ENCODE measurements around the gene WHRN. TPM values are rescaled to one million over a fixed set of nuclear protein-coding genes. Genes with fewer than 3 reads are reported as not detected.

Gene WHRN
- total and polyA plus RNA-seq, 2 of the 8 experiments (the other 6 are each of a cell fraction or from before 2014, with no cell fraction given) = 4.4 to 7.7 TPM

DNA sequence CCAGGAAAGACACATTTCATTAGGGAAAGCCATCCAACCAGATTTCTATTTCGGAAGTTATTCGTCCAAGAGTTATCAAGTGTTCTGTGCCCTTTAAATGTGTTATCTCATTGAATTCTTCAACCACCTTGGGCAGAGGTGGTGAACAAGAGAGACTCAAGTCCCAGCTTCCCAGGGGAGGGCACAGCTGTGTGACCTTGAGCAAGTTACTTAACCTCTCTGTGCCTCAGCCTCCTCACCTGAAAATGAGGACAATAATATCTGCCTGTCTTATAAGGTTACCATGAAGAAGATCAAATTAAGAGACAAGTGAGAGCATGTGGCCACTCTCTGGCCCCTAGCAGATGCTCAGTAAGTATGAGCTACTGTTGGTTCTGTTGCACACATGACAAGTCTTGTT lies 37.4 kb downstream of the WHRN start:
- no peak overlapping the region for H4K91ac ChIP-seq (replicated peaks; ENCODE audit: insufficient read length, low read length)
- no peaks in the 10 kb centered on the region for H4K20me1 ChIP-seq (replicated peaks in 1 of 2; ENCODE audit: control insufficient read depth in 1 of 2, insufficient read depth in 2 of 2, low read length in 2 of 2)
- H3K23ac ChIP-seq (ENCODE audit: insufficient read length) = no peak overlapping the region
- no peak overlapping the region for H3K14ac ChIP-seq (ENCODE audit: insufficient read length)
- H3K9me3 ChIP-seq (ENCODE audit: insufficient read depth in 2 of 2, low read depth in 1 of 2, low read length in 1 of 2) = no peaks in the 10 kb centered on the region; a peak in 1 of 4 replicates
- no peak overlapping the region for H3K56ac ChIP-seq (replicated peaks; ENCODE audit: insufficient read length, low read depth, low read length)
- no peak overlapping the region for H2BK15ac ChIP-seq (ENCODE audit: low read length)
- H3K27ac ChIP-seq (ENCODE audit: low read depth, low read length) = no peak overlapping the region
- no peak overlapping the region for H4K5ac ChIP-seq (ENCODE audit: insufficient read length, low read depth, low read length)
- no peak overlapping the region for H3K4ac ChIP-seq (replicated peaks; ENCODE audit: insufficient read length, low read depth, low read length)
- H3K36me3 ChIP-seq (ENCODE audit: control insufficient read depth in 2 of 4, insufficient read depth in 4 of 4, low read length in 3 of 4) = no peaks in the 10 kb centered on the region
- no peak overlapping the region for H3K18ac ChIP-seq (ENCODE audit: extremely low read depth, low read length)
- DNase-seq (ENCODE audit: low read depth in 1 of 2, low spot score in 2 of 2) (no peak), FAIRE-seq (no peak)
- H2BK5ac ChIP-seq (ENCODE audit: low read depth, low read length) = no peak overlapping the region
- ChIA-PET POLR2A (ENCODE audit: partially characterized antibody) (interaction anchor here (0.9 to 1.5 kb wide), 2 partner anchors 17 to 37 kb away, joined by 3 read pairs; no protein-coding TSS in a partner anchor), CTCF (ENCODE audit: partially characterized antibody) (interaction anchor here (0.8 to 0.9 kb wide), 3 partner anchors 28 to 186 kb away, joined by 3 read pairs; no protein-coding TSS in a partner anchor)
- no peak overlapping the region for H2AFZ ChIP-seq (ENCODE audit: low read length)
- H3K9ac ChIP-seq (replicated peaks in 1 of 4; ENCODE audit: extremely low read depth in 1 of 4, low read depth in 3 of 4, low read length in 3 of 4) = no peak overlapping the region
- no peak overlapping the region for H2BK12ac ChIP-seq (ENCODE audit: low read depth, low read length)
- no peaks in the 10 kb centered on the region; the same call in 1 of the 2 replicates for H3K79me1 ChIP-seq (ENCODE audit: low read depth, low read length)
- H2AK5ac ChIP-seq (ENCODE audit: low read depth, low read length) = no peak overlapping the region
- H2BK20ac ChIP-seq (ENCODE audit: low read length) = no peak overlapping the region
- H2BK120ac ChIP-seq (replicated peaks; ENCODE audit: low read depth, low read length) = no peak overlapping the region
- no peaks in the 10 kb centered on the region for H3K23me2 ChIP-seq (ENCODE audit: low read depth, low read length)
- no peak overlapping the region for H3K4me3 ChIP-seq (ENCODE audit: extremely low read depth in 1 of 4, insufficient read depth in 2 of 4, low read depth in 3 of 4, low read length in 4 of 4)
- H3K4me1 ChIP-seq (replicated peaks in 1 of 4; ENCODE audit: control insufficient read depth in 3 of 4, insufficient read depth in 4 of 4, low read length in 3 of 4) = peaks cover 0 to 9% (median 1%) of the 10 kb centered on the region in 4 experiments; a peak in 2 of 7 replicates
- TF ChIP-seq JUN (IDR thresholded peaks at IDR 0.05; ENCODE audit: low read depth, low read length) = no peak
- no peak for TF ChIP-seq MAFK (IDR thresholded peaks at IDR 0.05; ENCODE audit: low read depth, low read length)
- TF ChIP-seq RFX5 (IDR thresholded peaks at IDR 0.05; ENCODE audit: borderline replicate concordance, low read depth, low read length) = no peak
- TF ChIP-seq KDM1A (IDR thresholded peaks at IDR 0.05; ENCODE audit: borderline replicate concordance, low read length) = peak; percentile 63; the same call in 1 of the 2 replicates
- no peak overlapping the region for H4K8ac ChIP-seq (ENCODE audit: extremely low read depth, insufficient read depth, low read length)
- no peak overlapping the region for H3K4me2 ChIP-seq (ENCODE audit: insufficient read depth in 1 of 2, low read depth in 2 of 2, low read length in 2 of 2)
- 92% methylated on average over 2 of the region's 2 CpGs; no CpG with 5 or more reads in 1 of the 2 experiments for WGBS, 2 experiments (ENCODE audit: extremely low coverage in 1 of 2, insufficient coverage in 1 of 2, insufficient read length in 1 of 2, insufficient replicate concordance in 2 of 2, low coverage in 1 of 2, low lambda C conversion rate in 2 of 2, missing lambda C conversion rate in 1 of 2)
- H3K79me2 ChIP-seq (ENCODE audit: control insufficient read depth in 1 of 2, insufficient read depth in 2 of 2, low read length in 2 of 2) = no peaks in the 10 kb centered on the region
- no peaks in the 10 kb centered on the region for H3K27me3 ChIP-seq (replicated peaks in 1 of 4; ENCODE audit: control insufficient read depth in 3 of 4, extremely low read depth in 1 of 4, insufficient read depth in 3 of 4, low read length in 3 of 4)

All from H1 (cell line).